Activated CD4-positive, CD25-positive, alpha-beta regulatory T cell treated with anti-CD3 and anti-CD28 coated beads, Interleukin-2, amount 50 U/mL, for 72 hours (primary cell): ENCODE data around the gene PAX5.

Source experiments
- DNase-seq: peaks from one replicate; pipeline ENCODE4 v3.0.0; 2021

Gene PAX5

DNA sequence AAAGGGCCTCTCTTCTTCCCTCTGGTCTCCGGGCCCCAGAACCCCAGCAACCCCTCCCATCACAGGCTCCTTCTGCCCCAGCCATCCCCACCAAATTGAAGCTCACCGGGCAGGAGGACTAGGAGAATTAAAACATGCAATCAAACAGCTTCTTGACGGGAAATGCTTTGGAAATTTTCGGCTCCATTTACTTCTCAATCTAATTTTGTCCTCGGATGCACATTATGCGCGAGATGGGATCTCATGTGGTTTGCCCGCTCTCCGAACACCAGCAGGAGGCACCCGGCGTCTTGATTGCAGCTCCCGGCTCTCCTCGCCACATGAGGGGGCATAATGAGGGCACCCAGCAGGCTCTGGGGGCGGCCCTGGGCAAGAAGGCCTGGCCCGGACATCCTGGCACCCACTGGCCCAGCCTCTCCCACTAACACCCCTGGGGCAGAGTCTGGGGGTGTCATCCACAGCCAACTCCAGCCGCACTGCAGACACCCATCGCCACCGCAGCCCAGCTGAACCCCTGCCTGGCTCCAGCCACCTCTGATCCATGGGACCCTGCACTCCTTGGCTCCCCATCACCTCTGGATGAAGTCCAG, 135.5 kb downstream of the PAX5 start:
- DNase-seq, result no peak

GRCh38 chr9:36897478-36897877, 136.6 kb downstream of the PAX5 start:
- no peak for DNase-seq

GRCh38 chr9:36897019-36897418, 137.0 kb downstream of the PAX5 start:
- no peak for DNase-seq

DNA sequence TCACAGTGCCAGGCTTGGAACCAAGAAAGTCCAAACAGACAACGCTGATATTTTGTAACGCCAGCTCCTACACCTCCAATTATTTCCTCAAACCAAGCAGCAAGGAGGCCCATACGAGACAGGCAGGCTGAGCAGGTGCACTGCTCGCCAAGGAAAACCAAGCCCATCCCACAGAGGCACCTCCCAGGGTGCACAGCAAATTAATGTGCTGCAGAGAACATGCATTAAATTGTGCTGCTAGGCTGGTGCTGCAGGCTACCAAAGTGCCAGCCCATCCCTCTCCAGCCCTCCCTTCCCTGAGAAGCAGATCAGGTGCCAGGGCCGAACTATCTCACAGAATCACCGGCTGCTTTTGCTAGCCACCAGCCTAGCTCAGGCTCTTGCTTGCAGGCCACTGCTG, 137.8 kb downstream of the PAX5 start:
- no peak for DNase-seq

GRCh38 chr9:36895744-36896260, 138.3 kb downstream of the PAX5 start:
- DNase-seq, result no peak

DNA sequence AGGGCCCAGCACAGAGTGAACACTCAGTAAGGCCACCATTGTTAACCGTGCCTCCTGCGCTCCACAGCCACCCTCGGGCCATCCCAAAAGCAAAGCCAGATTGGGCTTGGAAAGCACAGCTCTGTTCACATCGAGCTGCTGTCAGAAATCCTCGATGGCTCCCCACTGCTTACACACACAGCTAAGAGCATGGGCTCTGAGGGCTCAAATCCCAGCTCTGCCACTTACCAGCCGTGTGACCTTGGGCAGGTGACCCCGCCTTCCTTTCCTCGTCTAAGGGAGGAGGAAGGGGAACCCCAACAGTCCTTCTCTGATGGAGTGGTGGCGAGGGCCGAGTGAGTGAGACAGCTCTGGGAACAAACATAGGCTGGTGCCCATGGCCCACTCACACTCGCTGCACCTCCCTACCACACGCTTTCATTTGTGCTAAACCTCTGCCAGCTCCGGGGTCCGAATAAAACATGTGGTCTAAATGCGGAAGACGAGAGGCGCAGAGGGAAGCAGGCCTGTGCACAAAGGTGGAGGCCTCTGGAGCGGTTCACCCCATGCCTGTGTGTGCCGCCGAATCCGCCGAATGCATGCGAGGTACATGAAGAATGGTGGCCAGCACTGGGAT, 139.3 kb downstream of the PAX5 start:
- DNase-seq, result no peak

DNA sequence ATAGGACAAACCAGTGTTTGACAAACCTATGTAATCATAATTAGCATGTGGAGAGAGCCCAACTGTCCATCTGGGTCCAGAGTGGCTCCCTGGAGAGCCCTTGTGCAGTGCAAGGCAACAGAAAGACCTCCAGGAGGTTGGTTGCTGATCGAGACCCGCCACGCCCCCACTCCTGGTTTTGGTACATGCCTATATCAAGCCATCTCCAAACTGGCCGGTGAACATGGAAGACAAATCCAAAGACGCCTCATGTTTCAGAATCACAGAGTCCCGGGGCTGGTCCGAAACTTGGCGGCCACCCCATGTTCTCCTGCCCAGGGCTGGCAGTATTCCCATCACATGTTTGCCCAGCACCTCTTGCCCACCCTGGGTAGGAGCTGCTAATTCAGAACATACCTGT, 140.2 kb downstream of the PAX5 start:
- no peak for DNase-seq

DNA sequence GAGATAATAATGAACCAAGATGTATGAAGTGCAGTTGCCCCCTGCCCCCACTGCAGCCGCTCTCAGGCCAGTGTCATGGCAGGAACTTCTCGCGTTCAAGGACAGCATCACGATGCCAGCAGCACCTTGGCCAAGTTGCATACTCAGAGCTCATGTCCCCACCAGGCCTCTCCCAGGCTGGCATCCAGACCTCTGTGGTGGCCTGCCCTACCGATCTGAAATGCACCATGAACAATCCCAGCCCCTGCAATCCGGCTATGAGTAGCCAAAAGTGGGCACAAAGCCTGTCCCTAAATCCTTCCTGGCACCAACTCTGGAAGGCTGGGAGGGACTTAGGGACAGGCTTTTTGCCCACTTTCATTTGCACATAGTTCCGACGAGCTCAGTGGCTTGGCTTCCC, 140.9 kb downstream of the PAX5 start:
- DNase-seq, result no peak

DNA sequence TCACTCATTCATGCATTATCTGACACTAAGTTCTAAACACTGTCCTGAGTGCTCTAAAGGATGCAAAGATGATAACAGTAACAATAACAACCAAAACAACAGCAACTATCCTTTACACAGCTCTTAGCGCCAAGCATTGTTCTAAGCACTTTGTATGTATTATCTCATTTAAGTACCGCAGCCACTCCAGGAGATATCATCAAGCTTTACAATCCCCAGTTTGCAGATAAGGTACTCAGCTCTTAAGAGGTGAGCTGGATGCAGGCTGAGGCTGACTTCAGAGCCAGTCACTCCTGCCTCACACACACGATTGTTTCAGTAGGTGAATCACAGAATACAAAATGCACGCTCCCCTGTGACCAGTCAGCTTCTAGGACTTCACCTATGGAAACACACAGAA, 141.8 kb downstream of the PAX5 start:
- DNase-seq, result no peak

- no peak for DNase-seq
Measured at GRCh38 chr9:36891341-36891811, 142.7 kb downstream of the PAX5 start.

- no peak for DNase-seq
Measured at GRCh38 chr9:36889844-36890243, 144.2 kb downstream of the PAX5 start.

- no peak for DNase-seq
Measured at GRCh38 chr9:36888551-36888950, 145.5 kb downstream of the PAX5 start.

DNA sequence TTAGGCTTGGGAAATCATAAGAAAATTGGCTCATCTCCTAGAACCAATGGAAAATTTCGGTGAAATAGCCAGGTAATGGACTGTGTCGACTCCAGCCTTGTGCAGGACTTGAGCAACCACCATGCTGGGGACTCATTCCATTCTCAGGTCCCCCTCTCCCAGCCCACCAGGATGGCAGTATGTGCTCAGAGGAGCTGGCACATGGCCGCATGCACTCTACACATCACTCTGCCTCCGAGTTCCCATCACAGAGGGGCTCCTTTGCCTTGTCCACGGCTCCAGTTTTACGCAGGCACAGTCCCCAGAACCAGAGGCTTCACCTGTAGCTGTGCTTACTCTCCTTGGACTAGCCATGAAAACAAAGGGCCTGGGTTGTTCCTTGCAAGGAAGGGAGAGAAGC, 149.3 kb downstream of the PAX5 start:
- no peak for DNase-seq

DNA sequence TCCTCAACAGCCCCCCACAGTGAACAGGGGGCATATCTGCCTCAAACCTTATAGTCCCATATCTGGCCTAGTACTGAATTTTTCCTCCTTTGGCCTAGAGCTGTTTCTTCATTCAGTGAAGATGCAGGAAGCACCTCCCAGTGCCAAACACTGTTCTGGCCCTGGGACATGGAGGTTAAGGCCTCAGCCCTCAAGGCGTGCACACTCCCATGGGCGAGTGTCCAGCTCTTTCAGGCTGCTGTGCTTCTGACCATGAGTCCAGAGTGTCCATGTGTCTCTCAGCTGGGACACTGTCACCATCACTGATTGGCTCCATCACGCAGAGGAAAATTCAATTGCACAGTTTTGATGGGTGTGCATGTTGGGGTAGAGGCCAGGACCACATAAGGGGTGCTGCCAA, 151.5 kb downstream of the PAX5 start:
- DNase-seq, result no peak

- no peak for DNase-seq
Measured at GRCh38 chr9:36881743-36882441, 152.2 kb downstream of the PAX5 start.

- no peak for DNase-seq
Measured at GRCh38 chr9:36881316-36881715, 152.8 kb downstream of the PAX5 start.

DNA sequence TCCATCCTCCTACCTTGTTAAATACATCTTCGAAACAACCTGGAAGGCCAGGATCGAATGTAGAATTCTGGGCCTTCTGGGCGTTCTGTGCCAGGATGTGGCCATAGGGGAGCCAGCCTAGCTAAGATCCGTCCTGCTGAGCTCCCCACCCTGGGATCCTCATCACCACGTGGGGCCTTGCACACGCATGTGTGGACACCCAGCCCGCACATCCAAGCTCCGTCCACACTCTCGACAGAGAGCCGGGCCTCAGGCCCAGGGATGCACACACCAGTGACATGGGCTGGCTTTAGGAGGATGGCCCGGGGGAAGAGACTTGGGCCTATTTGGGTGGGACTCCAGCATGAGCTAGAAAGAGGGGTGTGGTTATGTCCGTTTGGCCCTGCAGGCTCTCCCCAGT, 154.0 kb downstream of the PAX5 start:
- no peak for DNase-seq

GRCh38 chr9:36878986-36879982, 154.8 kb downstream of the PAX5 start:
- DNase-seq, result no peak

DNA sequence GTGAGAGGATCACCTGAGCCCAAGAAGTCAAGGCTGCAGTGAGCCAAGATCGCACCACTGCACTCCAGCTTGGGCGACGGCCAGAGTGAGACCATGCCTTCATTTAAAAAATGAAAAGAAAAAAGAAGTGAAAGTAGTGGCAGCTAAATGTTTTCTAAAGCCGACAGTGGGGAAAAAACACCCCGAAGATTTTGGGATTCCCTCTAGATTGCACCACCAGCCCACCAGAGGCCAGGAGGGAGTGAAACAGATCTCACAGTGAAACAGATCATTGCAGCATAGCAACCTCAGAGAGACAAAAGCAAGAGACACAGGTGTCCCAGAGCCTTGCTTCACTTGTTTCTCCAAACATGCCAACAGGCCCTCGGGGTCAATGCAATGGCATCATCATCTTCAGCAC, 156.8 kb downstream of the PAX5 start:
- no peak for DNase-seq

DNA sequence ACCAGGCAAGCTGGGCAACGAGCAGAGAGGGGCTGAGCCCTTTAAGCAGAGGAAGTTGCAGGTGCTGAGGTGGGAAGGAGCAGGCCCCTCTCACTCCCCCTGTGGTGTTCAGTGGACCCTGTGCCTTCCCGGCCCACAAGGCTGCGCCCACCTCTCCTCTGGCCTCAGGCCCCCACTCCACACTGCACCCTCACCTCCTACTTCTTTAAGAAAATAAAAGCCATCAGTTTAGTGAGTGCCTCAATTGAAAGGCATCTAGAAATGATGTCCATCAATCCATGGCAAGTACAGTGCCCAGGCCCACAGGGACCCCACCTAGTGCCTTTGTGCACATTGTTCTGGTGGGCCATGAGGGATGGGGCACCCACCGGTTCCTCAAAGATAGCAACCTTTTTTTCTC, 158.0 kb downstream of the PAX5 start:
- DNase-seq, result no peak

- DNase-seq, result no peak
Measured at GRCh38 chr9:36874921-36875320, 159.1 kb downstream of the PAX5 start.

DNA sequence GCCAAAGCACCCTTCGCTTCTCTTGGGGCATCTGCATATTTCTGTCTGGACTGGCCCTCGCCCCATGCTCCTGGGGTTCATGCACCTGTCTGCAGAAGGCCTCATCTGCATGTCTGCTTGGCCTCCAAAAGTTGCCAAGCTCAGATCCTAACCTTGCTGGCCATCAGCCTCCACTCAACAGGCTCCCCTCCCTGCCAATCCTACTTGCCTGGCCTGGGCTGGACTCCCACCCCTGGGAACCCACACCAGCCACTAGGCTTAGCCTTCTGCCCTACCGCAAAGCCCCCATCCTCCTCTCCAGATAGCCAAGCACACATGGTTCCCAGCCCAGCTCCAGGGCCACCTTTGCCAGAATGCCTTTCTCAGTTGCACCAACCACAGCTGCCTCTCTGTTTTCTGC, 159.8 kb downstream of the PAX5 start:
- DNase-seq, result no peak
